Activated gamma-delta T cell (primary cell): ENCODE results near the gene MPP3.
"Not testable (repeated sequence)": the region's sequence is repeated elsewhere in the genome, so short reads cannot be mapped to it uniquely, and the experiment has no call there.

Source experiments
- DNase-seq: peaks from one replicate; lab custom pipeline; 2025; lab: John Stamatoyannopoulos, UW
- total RNA-seq, 2 donors: gene quantifications; one replicate each; lab custom pipeline; 2026; lab: John Stamatoyannopoulos, UW

Gene MPP3, protein sequence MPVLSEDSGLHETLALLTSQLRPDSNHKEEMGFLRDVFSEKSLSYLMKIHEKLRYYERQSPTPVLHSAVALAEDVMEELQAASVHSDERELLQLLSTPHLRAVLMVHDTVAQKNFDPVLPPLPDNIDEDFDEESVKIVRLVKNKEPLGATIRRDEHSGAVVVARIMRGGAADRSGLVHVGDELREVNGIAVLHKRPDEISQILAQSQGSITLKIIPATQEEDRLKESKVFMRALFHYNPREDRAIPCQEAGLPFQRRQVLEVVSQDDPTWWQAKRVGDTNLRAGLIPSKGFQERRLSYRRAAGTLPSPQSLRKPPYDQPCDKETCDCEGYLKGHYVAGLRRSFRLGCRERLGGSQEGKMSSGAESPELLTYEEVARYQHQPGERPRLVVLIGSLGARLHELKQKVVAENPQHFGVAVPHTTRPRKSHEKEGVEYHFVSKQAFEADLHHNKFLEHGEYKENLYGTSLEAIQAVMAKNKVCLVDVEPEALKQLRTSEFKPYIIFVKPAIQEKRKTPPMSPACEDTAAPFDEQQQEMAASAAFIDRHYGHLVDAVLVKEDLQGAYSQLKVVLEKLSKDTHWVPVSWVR
- 0.51 to 1.0 reads per million in 2 donors for total RNA-seq

DNA sequence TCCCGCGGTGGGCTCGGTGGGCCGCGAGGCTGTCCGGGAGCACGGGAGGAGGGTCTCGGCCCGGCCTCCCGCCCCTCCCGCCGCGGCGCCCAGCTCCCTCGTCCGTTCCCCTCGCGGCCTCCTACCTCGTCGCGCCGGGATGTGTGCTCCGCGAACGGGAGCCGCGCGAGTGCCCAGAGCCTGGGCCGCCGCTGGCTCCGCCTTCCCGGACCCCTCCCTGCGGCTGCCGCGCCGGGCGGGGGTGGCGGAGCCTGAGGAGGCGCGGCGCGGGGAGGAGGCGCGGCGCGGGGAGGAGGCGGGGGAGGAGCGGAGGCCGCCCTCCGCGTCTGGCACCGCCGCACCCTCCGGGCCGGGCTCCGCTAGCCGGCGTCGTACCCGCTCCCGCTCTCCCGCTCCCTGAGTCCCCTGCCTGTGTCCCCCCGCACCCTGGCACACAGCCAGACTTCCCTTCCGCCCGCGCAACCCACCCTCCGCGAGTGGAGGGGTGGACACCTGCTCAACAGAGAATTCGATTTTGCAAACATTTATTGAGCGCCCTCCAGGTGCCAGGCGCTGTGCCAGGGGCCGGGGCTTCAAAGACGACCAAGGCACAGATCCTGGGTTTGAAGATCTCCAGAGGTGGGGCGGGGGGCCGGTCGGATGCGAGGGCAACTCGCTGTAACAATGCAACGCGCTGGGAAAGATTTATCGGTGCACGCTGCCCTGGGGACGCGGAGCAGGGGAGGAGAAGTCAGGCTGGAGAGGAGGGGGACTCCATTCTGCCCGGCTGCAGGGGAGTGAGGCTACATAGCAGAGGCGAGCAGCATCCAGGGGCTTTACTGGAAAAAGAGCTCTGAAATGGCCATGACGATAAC is at the start of gene MPP3:
MPP3 (minus strand) TSS at position 171 of the 854 bp plus-strand sequence. CDS start 1,240 bp downstream, outside the sequence.
- DNase-seq: peak; percentile 44

DNA sequence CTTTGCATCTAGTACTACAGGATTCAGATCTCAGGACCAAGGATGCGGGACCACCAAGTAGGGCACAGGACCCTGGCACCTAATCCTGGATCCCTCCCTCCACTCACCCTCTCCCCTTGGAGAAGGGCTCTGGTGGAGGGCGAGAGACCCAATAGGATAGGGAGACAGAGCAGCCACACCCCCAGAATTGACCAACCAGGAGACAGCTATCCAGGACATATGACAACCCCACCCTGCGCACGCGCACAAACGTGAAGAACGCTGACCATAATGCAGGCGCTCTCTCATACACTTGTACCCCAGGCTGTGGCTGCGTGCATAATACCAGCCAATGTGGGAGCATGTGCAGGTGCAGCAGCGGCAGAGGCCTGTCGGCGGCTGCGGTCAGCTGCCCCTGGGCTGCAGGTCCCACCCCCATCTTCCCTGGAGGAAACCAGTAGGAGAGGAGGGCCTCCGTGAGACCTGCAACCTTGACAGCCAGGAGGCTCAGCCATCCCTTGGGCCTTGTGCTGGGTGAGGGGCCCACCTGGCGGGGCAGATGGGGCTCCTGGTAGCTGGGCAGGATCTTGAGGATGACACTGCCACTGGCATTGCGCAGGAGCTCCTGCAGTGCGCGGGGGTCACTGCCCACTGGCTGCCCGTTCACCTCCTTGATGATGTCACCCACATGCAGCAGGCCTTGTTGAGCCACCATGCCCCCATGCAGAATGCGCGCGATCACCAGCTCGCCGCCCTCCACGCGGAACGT is 49.0 kb upstream of the MPP3 start:
- no peak for DNase-seq

DNA sequence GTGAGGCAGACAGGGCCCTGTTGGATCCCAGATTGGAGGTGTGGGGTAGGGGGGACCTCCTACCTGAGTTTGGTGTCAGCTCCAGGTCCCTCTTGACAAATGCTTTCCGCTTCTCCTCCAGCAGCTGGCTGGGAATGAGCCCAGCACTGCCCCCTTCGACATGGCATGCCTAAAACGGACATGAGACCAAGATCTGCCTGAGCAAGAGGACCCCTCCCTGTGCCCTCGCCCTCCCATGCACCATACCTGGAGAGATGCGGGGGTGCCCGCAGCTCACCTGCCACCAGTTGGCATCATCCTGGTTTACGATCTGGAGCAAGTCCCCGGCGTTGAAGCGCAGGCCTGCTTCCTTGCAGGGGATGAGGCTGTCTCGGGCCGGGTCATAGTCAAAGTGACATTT is 48.2 kb upstream of the MPP3 start:
- no peak for DNase-seq

DNA sequence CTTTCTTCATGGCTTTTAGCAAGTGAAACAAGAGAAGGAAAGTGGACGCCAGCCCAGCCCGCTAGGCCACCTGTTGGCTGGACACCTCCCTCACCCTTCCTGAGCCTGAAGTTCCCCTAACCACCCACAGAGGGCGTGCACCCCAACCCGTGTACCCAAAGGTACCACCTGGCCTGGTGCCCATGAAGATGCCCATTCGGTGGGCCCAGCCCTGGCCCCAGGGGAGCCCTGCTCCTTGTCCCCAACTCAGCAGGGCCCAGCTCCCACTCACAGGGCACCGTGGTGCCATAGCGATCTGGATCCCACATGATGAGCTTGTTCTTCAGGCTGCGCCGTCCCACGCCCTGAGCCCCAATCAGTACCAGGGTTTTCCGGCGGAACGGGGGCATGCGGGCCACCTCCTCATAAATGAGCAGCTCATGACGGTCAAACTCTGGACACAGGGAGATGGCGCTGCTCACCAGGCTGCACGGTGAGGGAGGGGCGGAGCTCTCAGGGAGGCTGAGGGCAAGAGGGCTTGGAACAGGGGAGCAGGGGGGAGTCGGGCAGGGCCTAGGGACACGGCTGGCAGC is 47.6 kb upstream of the MPP3 start:
- no peak for DNase-seq

DNA sequence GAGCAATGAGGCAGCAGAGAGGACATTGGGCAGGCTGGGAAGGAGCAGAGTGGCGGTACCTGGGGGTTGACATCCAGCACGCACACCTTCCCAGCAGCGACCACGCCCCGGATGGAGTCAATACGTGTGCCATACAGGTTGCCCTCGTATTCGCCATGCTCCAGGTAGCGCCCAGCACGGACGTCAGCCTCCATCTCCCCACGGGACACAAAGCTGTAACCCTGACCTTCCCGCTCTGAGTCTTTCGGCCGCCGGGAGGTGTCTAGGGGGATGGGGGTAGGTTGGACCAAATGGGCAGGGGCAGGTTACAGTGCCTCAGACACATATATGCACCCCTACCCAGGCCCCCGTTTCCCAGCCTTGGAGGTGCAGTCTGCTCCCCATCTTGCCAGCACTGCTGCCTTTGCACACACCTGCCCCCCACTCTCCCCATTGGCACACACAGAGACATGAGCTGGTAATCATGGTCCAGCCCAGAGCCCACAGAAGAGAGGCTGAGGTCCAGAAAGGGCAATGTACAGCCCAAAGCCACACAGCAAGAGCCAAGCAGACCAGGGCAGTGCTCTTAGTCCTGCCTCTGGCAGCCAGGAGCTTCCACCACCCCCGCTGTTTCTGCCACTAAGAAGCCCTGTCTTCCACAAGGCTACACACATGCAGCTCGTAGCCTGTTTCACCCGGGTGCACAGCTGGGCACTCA is 46.9 kb upstream of the MPP3 start:
- no peak for DNase-seq

DNA sequence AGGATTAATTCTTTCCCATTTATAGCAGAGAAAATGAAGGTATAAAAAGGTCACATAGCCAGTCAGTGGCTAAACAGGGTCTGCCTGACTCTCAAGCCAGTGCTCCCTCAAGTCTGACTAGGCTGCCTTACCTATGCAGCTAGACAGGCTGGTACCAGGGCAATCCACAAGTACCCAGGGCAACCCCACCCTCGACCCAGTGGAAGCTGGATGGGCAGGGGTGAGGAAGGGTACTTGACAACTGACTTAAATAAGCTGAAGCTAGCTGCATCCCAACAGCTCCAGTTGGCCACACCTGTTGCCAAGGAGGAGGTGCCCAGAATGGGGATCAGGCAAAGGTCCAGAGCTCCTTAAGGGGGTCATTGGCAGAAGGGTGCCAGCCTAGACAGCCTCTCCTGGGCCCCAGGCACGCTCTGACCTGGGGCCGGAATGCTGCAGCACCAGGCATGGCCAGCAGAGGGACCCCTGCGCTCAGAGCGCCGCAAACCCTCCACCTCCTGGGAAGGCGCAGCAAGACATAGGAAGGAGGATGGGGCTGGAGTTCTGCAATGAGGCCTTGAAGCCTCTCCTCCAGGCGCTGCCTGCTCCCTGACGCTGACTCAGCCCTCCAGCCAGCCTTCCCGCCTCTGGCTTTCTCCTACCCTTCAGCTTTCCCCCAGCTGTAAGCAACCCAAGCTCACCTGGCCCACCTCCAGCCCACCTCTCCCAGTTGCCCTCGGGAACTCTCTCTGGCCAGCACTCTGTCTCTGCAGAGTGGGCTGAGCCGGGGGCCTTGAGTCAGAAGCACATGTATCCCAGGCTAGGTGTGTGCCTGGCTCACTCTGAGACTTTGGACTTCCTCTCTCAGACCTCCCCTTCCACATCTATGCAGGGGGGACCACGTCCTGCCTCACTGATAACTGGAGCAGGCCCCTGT is 45.6 kb upstream of the MPP3 start:
- peak; percentile 37 for DNase-seq

DNA sequence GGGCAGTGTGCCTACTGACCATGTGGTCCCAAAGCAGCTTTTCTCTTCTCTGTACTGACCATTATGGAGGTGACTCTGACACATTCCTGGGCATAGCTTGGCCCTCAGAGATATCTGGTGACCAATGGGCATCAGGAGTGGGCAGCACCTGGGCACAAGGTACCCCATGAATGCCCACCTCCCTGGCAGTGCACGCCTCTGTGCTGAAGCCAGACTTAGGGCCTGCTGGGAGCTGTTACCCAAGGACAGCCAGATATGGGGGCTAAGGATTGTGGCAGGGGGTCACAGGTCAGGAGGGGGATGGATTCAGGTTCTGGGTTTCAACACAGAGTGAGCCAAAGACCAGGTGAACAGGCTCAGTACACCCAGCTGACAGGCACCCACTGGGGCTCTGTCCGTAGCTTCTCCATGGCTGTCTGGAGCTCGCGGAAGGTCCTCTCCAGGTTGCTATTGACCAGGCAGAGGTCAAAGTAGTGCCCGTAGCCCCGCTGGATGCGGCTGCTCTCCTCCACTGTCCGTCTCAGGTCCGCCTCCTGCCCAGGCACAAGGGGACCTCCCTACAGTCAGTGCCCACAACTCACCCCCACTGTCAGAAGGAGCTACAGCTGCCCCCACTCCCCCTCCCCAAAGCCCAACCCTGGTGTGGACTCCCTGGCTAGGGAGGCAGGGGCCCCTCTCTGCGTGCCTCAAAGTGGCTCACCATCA is 44.7 kb upstream of the MPP3 start:
- DNase-seq: no peak

DNA sequence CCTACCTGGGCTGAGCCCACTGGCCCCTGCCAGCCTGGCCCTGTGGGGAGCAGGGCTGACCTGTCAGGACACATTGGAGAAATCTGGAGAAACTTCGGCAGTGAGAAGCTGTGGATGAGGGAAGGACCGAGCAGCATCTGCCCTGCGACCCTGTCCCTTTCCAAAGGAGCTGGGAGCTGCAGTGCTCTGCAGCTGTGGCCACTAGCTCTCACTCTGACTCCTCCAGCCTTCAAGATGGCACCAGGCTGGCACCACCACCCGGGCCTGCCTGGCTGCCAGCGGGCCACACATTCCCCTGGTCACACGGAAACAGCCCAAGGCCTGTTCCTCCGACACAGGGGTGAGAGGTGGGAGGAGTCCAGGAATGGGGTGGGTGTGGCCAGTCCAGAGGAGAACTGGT is 44.1 kb upstream of the MPP3 start:
- DNase-seq: no peak

DNA sequence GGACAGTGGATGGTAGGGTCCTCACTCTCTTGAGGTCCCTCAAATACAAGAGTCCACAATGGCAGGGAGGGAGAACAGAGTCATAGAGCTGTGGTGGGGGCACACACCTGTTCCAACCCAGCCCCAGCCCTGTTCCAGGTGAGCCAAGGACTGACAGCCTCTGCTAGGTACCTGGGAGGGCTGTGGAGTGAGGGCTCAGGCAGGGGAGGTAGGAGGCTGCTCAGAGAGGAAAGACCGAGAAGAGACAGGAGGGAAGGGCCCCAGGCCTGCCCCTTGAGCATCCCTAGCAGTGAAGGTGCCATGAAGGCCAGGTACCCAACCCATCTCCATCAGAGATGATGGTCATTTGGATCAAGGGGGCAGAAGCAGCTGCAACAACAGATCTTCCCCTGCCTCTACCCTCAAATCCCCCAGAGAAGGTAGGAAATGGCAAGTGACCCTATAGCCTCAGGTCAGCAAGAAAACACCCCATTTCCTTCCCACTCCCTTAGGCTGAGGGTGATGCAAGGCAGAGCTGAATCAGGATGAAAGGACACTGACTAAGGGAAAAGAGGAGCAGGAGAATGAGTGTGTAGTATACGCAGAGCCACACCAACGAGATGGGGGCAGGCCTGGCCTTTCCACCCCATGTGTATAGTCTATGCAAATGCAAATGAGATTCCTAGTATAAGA is 42.7 kb upstream of the MPP3 start:
- no peak for DNase-seq

DNA sequence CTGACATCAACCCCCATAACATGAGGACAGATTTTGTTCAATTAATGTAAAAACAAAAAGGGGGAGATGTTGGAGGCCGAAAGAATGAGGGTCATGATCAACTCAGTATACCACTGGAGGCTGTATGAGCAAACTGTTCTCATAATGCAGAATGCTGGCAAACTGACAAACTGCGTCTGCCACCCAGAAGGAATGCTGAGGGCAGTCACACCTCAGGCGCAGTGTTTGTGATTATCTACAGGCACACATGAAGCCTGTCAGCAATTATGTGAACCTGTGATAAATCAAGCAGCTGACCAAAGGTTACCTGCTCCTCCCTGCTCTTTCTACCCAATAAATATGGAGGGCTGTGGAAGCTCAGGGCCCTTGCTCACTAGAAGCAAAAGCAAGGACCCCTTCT is 41.3 kb upstream of the MPP3 start:
- no peak for DNase-seq

DNA sequence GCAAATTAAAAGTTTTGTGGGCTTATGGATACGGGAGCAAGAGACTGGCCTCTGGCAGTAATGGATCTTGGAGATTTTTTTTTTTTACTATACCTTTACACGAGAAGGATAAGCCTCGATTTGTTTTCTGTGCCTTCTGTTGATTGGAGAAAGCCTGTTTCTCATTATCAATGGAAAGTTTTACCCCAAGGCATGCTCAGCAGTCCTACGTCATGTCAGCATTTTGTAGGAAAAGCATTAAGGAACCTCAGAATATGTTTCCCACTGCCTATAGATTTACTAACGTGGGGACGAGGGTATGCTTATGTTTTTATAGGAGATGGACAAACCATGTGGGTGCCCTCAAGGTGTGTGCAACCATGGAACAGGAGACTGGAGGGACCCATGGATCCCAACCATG is 40.9 kb upstream of the MPP3 start:
- DNase-seq: no peak

DNA sequence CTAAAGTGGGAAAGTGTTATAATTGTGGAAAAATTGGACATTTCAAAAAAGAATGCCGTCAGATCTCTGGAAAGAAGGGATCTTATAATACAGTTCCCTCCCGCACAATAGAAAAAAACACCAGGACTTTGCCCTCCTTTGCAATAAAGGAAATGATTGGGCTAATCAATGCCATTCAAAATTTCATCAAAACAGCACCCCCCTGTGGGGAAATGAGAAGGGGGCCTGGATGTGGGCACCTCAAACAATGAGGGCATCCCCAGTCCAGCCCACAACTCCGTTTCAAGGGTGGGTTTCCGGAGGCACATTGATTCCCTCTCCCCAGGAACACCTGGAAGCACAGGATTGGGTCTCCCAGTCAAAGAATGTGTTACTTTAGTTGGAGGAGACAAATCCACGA is 40.1 kb upstream of the MPP3 start:
- DNase-seq: no peak

DNA sequence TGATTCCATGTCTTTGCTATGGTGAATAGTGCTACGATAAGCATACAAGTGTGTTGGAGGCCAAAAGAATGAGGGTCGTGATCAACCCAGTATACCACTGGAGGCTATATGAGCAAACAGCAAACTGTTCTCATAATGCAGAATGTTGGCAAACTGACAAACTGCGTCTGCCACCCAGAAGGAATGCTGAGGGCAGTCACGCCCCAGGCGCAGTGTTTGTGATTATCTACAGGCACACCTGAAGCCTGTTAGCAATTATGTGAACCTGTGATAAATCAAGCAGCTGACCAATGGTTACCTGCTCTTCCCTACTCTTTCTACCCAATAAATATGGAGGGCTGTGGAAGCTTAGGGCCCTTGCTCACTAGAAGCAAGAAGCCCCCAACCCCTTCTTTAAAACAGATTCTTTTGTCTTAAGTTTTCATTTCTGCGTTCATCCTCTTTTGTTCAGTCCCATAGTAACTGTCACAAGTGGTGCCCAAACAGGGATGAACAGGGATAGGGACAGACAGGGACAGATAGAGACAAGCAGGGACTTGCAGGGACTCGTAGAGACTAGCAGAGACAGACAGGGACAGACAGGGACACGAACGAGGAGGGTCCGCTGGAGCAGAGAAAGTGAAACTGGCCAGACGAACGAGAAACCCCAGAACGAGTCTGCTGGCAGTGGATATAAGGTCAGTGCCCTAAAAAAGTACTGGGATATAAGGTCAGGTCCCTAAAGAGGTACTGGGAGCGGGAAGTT is 39.2 kb upstream of the MPP3 start:
- no peak for DNase-seq

DNA sequence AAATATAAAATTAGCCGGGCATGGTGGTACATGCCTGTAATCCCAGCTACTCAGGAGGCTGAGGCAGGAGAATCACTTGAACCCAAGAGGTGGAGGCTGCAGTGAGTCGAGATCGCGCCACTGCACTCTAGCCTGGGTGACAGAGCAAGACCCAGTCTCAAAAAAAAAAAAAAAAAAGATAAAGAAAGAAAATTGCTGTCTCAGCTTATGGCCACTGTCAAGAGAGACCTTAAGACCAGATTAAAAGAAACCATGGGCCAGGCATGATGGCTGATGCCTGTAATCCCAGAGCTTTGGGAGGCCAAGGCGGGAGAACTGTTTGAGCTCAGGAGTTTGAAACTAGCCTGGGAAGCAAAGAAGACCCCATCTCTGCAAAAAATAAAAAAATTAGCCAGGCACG is 36.1 kb upstream of the MPP3 start:
- DNase-seq: not testable (repeated sequence)

DNA sequence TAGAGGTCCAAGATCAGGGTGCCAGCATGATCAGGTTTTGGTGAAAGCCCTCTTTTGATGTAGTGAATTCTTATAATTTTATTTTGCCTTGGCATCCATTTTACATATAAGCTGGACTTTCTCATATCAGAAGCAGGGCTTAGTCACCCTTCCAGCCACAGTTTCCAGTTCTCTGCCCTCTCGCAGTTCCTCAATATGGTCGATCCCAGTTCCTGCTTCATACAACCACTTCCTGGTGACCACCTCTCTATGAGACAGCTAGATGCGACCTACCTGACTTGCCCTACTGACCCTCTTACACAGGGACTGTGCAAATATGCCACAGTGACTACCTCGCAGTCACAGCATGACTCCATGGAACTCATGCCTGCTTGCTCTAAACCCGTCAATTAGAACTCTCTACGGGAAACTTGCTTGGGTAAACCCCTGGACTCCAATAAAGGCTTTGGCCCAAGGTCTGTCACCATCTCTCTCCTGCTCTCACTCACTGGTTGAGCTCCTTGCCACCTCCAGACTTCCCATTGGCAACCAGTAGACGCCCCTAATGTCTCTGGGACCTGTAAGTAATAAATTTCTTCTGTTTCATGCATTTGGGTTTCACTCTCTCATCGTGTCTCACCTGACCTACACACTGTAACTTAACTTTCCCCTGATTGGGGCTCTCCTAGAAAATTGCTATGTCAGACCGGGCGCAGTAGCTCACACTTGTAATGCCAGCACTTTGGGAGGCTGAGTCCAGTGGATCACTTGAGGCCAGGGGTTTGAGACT is 35.5 kb upstream of the MPP3 start:
- no peak for DNase-seq

DNA sequence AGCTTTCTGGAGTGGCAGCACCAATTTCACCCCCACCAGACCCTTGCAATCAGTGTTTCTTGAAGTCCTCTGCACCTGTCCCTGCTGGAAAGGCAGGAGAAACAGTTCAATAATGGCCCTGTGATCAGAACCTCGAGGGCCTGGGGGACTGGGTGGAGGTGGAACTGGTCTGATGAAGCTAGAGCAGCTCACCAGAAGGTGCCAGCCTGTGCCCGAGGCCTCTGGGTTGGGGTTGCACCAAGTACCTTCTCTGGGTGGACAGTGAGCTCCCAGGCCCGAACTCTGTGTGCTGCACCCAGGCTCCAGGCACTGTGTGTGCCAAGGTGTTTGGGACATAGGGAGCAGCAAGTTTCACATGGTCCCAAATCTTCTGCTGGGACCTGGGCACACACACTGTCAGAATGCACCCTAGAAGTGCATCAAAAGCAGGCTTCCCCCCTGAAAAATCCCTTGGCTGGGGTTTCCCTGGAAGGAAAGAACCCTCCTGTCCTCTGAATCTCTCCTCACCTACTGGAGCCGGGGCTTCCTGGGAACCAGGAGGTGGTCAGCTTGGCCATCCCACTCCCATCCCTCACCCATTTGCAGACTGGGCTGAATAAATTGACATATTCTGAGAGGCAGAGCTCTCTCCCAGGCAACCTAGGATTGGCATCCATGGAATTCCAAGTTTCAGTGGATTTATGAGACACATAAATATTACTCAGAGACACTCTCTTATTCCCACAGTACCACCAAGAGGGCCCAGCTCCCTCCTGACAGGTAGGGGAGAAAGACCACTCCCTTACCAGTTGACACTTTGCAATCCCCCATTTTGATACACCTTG is 31.4 kb upstream of the MPP3 start:
- DNase-seq: no peak
